PC-9 (cell line): ENCODE measurements around the gene CHTF18.

Experiments
- CTCF ChIP-seq: fragments of 200-600 bp; sonication (generic); conservative IDR thresholded peaks from 2 replicates; pipeline ENCODE4 v1.6.1; 2017; ENCODE audit warnings: mixed run types, antibody characterized with exemption, mild to moderate bottlenecking, moderate library complexity
- EZH2 ChIP-seq: fragments of 200-600 bp; sonication (generic); IDR thresholded peaks from 2 replicates; pipeline ENCODE4 v1.8.0; 2017; ENCODE audit warnings: antibody characterized with exemption, low read depth

DNA sequence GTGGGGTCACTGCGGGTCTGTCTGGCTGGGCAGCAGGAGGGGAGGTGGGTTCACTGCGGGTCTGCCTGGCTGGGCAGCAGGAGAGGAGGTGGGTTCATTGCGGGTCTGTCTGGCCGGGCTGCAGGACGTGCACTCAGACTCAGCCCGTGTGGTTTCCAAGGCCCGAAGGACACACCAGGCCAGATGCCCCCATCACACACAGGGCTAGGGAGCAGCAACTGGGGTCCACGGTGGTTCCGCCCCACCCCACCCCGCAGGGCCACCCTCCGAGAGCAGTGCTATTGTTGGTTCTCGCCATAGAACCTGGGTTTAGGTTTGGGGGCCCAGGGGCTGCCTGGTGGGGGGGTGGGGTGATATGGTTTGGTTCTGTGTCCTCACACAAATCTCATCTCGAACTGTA is 41.8 kb upstream of the CHTF18 start:
- TF ChIP-seq CTCF (no peak), EZH2 (no peak)
